Thymus (tissue), 11 donors: ENCODE results near the gene PRKAG1. TPM values are rescaled to one million over a fixed set of nuclear protein-coding genes. Genes with fewer than 3 reads are reported as not detected.

Experiments used
- DNase-seq, 9 donors: peaks; one replicate each; pipeline ENCODE4 v3.0.0-alpha.2; 2013; ENCODE audit warnings: low spot score in 9 of 9, low read depth in 6 of 9, missing footprints in 1 of 9
- H3K27ac ChIP-seq, 2 donors: one replicate each; pipeline ENCODE4 v1.5.1; 2013; ENCODE audit warnings: control low read depth in 1 of 2, low read depth in 1 of 2, low read length in 1 of 2, mild to moderate bottlenecking in 1 of 2, moderate library complexity in 1 of 2
- H3K27me3 ChIP-seq, 2 donors: one replicate each; pipeline ENCODE4 v1.5.1; 2013; ENCODE audit warnings: low read length in 1 of 2; ENCODE audit not compliant: control insufficient read depth in 2 of 2, insufficient read depth in 1 of 2
- H3K36me3 ChIP-seq, 2 donors: one replicate each; pipeline ENCODE4 v1.5.1; 2013; ENCODE audit warnings: low read length in 1 of 2, mild to moderate bottlenecking in 1 of 2, moderate library complexity in 1 of 2; ENCODE audit not compliant: control insufficient read depth in 2 of 2, insufficient read depth in 2 of 2
- H3K4me1 ChIP-seq, 2 donors: one replicate each; pipeline ENCODE4 v1.5.1; 2013; ENCODE audit warnings: low read length in 2 of 2; ENCODE audit not compliant: control insufficient read depth in 2 of 2, insufficient read depth in 2 of 2
- H3K4me3 ChIP-seq, 2 donors: one replicate each; pipeline ENCODE4 v1.5.1; 2013; ENCODE audit warnings: low read length in 2 of 2, control low read depth in 1 of 2, mild to moderate bottlenecking in 1 of 2
- H3K9me3 ChIP-seq, 2 donors: one replicate each; pipeline ENCODE4 v1.5.1; 2013; ENCODE audit warnings: low read length in 1 of 2, mild to moderate bottlenecking in 1 of 2; ENCODE audit not compliant: control insufficient read depth in 2 of 2, insufficient read depth in 1 of 2
- WGBS: extraction: QIAGEN DNeasy Blood & Tissue Kit; methylation state at CpG from one replicate; pipeline ENCODE4 v1.1.7; 2013; 5-methylcytosine and 5-hydroxymethylcytosine counted together
- polyA plus RNA-seq: library from polyadenylated mRNA; stranded (reverse); fragments of 200-250 nt; gene quantifications from one replicate; pipeline ENCODE4 v1.2.3, GENCODE V29; 2013
- total RNA-seq: library from RNA; stranded (reverse); fragments of 120-200 nt; gene quantifications from one replicate; pipeline ENCODE4 v1.2.4, GENCODE V29; 2013
- donor health status: healthy.

The PRKAG1 gene
- total and polyA plus RNA-seq, 2 donors = 58.5 to 65.3 TPM

GRCh38 chr12:49051777-49052438 is 33.3 kb upstream of the PRKAG1 start:
- Histone ChIP-seq H3K27ac (no peak overlapping the region), H3K27me3 (no peaks in the 10 kb centered on the region), H3K4me1 (peaks cover 16 to 17% of the 10 kb centered on the region in 2 donors), H3K4me3 (no peak overlapping the region), H3K36me3 (peaks cover 81 to 90% of the 10 kb centered on the region in 2 donors), H3K9me3 (no peaks in the 10 kb centered on the region)
- no peak for DNase-seq
- 96% methylated on average over 20 of the region's 20 CpGs for whole genome bisulfite sequencing

DNA sequence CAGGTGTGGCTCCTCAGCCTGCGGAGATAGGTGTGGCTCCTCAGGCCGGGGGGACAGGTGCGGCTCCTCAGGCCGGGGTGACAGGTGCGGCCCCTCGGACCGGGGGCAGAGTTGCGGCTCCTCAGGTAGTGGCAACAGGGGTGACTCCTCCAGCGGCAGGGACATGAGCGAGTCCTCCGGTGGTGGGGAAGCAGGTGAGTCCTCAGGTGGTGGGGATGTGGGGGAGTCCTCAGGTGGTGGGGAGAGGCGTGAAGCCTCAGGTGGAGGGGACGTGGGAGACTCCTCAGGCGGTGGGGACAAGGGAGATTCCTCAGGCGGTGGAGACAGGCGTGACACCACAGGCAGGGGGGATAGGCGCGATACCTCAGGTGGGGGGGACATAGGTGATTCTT is 32.8 kb upstream of the PRKAG1 start:
- H3K4me1 ChIP-seq = peaks cover 11 to 12% of the 10 kb centered on the region in 2 donors
- H3K36me3 ChIP-seq = peaks cover 85 to 96% of the 10 kb centered on the region in 2 donors
- H3K9me3 ChIP-seq = no peaks in the 10 kb centered on the region
- WGBS = 98% methylated on average over 18 of the region's 18 CpGs
- DNase-seq = no peak
- H3K27me3 ChIP-seq = no peaks in the 10 kb centered on the region
- no peak overlapping the region for H3K4me3 ChIP-seq
- no peak overlapping the region for H3K27ac ChIP-seq

DNA sequence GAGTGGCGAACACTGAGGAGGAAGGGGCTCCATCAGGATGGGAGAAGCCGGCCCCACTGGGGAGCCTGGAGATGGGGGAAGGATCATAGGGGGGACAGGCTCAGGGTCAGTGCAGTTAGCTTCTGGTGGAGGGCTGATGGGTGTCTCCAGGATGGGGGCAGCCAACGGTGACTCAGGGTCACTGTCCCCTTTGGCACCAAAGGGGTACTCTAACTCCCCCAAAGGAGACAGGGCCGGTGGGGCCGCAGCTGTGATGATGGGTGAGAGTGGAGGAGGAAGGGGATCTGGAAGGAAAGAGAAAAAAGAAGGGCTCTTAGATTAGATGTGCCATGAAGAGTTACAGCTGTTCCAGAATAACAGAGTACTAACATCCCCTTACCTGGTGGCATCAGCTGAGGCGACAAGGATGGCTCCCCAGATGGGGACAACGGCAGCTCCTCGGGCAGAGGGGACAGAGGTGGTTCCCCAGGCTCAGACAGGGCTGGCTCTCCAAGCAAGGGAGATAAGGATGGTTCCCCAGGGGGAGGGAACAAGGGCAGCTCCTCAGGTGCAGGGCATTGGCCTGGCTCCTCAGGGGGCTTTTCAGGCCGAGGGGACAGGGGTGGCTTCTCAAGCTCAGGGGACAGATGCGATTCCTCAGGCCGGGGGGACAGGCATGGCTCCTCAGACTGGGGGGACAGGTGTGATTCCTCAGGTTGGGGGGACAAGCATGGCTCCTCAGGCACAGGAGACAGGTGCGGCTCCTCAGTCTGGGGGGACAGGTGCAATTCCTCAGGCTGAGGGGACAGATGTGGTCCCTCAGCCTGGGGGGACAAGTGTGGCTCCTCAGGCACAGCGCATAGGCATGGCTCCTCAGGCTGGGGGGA is 32.2 kb upstream of the PRKAG1 start:
- H3K4me3 ChIP-seq = no peak overlapping the region
- peaks cover 4 to 7% of the 10 kb centered on the region in 2 donors for H3K4me1 ChIP-seq
- H3K27me3 ChIP-seq = no peaks in the 10 kb centered on the region
- peaks cover 91 to 100% of the 10 kb centered on the region in 2 donors for H3K36me3 ChIP-seq
- WGBS = 97% methylated on average over 13 of the region's 13 CpGs
- no peak overlapping the region for H3K27ac ChIP-seq
- DNase-seq = no peak
- H3K9me3 ChIP-seq = no peaks in the 10 kb centered on the region

DNA sequence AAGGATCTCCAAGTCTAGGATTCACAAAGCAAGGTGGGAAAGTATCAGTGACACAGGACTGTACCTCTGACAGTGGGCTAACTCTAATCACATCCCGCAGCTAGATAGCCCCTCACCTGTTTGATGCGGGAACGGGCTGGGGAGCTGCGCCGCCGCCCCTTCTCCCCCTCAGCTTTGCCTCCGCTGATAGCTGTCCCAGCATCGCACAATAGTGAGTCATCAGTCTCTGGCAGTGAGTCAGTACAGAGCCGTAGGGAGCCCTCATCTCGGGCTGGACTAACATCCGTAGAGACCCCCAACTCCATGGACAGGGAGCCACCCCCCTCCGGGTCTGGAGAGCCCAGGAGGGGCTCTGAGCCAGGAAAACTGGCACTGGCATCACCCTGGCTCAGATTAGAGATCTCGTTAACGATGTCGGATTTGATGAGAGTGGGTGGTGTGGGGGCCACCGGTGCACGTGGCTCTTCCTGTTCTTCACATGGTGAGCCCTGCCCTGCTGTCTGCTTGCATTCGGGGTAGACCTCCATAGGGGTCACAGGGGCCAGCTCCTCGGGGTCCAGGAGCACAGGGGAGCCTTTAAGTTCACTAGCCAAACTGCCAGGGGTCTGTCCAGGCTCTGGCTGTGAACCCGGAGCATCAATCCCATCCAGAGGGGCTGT is 31.1 kb upstream of the PRKAG1 start:
- H3K36me3 ChIP-seq = peaks cover 98 to 100% of the 10 kb centered on the region in 2 donors
- H3K9me3 ChIP-seq = no peaks in the 10 kb centered on the region
- H3K27me3 ChIP-seq = no peaks in the 10 kb centered on the region
- no peak overlapping the region for H3K4me3 ChIP-seq
- no peak for DNase-seq
- no peaks in the 10 kb centered on the region for H3K4me1 ChIP-seq
- WGBS = 96% methylated on average over 20 of the region's 20 CpGs
- H3K27ac ChIP-seq = no peak overlapping the region

DNA sequence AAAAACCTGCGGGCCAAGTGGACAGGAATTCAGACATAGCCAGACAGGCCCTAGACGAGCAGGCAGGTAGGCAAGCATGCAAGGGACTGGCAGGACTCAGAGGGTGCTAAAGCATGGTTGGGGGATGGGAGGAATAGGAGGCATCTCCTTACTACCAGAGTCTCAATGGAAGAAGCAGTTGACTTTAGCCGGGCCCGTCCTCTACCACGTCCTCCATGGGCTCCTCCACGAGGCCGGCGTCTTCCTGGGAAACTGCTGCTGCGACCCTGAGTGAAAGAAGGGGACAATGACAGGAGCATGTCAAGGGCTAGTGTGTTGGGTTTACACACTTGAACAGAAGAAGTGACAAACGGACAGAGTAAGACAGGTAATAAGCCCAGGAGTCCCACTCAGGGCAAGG is 30.4 kb upstream of the PRKAG1 start:
- no peak for DNase-seq
- H3K9me3 ChIP-seq = no peaks in the 10 kb centered on the region
- WGBS = 99% methylated on average over 10 of the region's 10 CpGs
- no peaks in the 10 kb centered on the region for H3K27me3 ChIP-seq
- no peak overlapping the region for H3K4me3 ChIP-seq
- no peak overlapping the region for H3K27ac ChIP-seq
- H3K36me3 ChIP-seq = peaks cover 98 to 100% of the 10 kb centered on the region in 2 donors
- H3K4me1 ChIP-seq = no peaks in the 10 kb centered on the region

DNA sequence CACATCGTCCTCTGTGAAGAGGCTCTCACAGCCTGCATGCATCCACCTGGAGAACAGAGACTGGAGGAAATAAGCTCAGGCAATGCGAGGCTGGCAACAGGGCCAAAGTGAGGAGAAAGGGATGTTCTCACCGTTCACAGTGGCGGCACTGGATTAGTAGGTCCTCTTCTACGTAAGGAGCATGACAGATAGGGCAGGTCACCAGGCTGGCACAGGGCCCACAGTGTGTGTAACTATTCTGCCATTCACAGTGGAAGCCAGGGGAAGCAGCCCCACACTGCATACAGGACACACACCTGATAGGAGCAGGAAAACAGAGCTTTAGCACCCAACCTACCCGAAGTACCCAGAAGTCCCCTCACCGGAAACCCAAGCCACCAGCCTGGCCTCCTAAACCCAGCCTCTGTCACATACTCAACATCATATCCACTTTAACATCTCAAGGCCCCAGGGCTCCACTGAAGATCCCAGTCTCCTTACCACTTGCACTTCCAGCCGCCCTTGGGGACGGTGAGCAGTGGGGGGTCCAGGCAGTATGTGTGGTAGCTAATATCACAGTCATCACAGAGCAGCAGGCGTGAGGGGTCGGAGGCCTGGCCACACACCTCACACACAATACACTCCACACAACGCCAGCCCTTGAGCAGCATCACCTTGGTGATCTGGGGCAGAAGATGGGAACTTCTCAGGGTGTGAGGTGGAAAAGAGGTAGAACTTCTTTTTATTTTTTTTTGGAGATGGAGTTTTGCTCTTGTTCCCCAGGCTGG is 27.7 kb upstream of the PRKAG1 start:
- DNase-seq = no peak
- Histone ChIP-seq H3K27ac (no peak overlapping the region), H3K4me1 (no peaks in the 10 kb centered on the region), H3K4me3 (no peak overlapping the region), H3K27me3 (no peaks in the 10 kb centered on the region), H3K36me3 (peaks cover 98 to 100% of the 10 kb centered on the region in 2 donors), H3K9me3 (no peaks in the 10 kb centered on the region)
- 98% methylated on average over 12 of the region's 12 CpGs for whole genome bisulfite sequencing

- no peak overlapping the region for H3K4me3 ChIP-seq
- no peaks in the 10 kb centered on the region for H3K4me1 ChIP-seq
- 96% methylated on average over 12 of the region's 12 CpGs for WGBS
- no peak for DNase-seq
- no peaks in the 10 kb centered on the region for H3K9me3 ChIP-seq
- no peaks in the 10 kb centered on the region for H3K27me3 ChIP-seq
- H3K36me3 ChIP-seq = peaks cover 98 to 100% of the 10 kb centered on the region in 2 donors
- no peak overlapping the region for H3K27ac ChIP-seq
Observed at GRCh38 chr12:49044660-49045059, 26.1 kb upstream of the PRKAG1 start.

GRCh38 chr12:49043856-49044258 is 25.3 kb upstream of the PRKAG1 start:
- Histone ChIP-seq H3K27ac (no peak overlapping the region), H3K9me3 (no peaks in the 10 kb centered on the region), H3K4me3 (no peak overlapping the region), H3K4me1 (no peaks in the 10 kb centered on the region), H3K27me3 (no peaks in the 10 kb centered on the region), H3K36me3 (peaks cover 98 to 100% of the 10 kb centered on the region in 2 donors)
- WGBS = 74% methylated on average over 11 of the region's 11 CpGs
- DNase-seq = peak in 5 of 9 donors; percentile 31 to 72 (median 62)
